Hematopoietic multipotent progenitor cell treated with erythropoietin and hydrocortisone succinate and interleukin-3 and kit ligand, for 6 days (in vitro differentiated cells): ENCODE data around the gene KISS1R.
"Not testable (repeated sequence)": the region's sequence is repeated elsewhere in the genome, so short reads cannot be mapped to it uniquely, and the experiment has no call there.

ENCODE experiments used
- DNase-seq: peaks from one replicate; pipeline ENCODE4 v3.0.0-alpha.2; 2015

Gene KISS1R

GRCh38 chr19:917323-918151, at the start of gene KISS1R:
TSS of gene KISS1R (plus strand) at chr19:917333. CDS start at chr19:917503, 170 bp downstream.
- peak; percentile 62 for DNase-seq

GRCh38 chr19:867855-868457, 49.2 kb upstream of the KISS1R start:
- DNase-seq = no peak

GRCh38 chr19:868458-869244, 48.5 kb upstream of the KISS1R start:
- no peak for DNase-seq

- DNase-seq = no peak
These were observed 47.6 kb upstream of the KISS1R start for GRCh38 chr19:869245-870177.

- no peak for DNase-seq
These were observed 46.8 kb upstream of the KISS1R start for GRCh38 chr19:870314-870713.

GRCh38 chr19:870963-871401, 46.2 kb upstream of the KISS1R start:
- DNase-seq = no peak

GRCh38 chr19:871446-872265, 45.5 kb upstream of the KISS1R start:
- no peak for DNase-seq

GRCh38 chr19:872266-872951, 44.7 kb upstream of the KISS1R start:
- peak; percentile 98 for DNase-seq

GRCh38 chr19:873084-873483, 44.0 kb upstream of the KISS1R start:
- peak; percentile 90 for DNase-seq

GRCh38 chr19:873561-874041, 43.5 kb upstream of the KISS1R start:
- DNase-seq = no peak

GRCh38 chr19:875265-875879, 41.8 kb upstream of the KISS1R start:
- DNase-seq = no peak

- no peak for DNase-seq
These were observed 41.0 kb upstream of the KISS1R start for GRCh38 chr19:876089-876488.

- DNase-seq = no peak
These were observed 40.3 kb upstream of the KISS1R start for GRCh38 chr19:876780-877314.

- not testable (repeated sequence) for DNase-seq
These were observed 39.0 kb upstream of the KISS1R start for GRCh38 chr19:877992-878660.

GRCh38 chr19:878751-879561, 38.2 kb upstream of the KISS1R start:
- DNase-seq = not testable (repeated sequence)

GRCh38 chr19:879711-880438, 37.3 kb upstream of the KISS1R start:
- DNase-seq = no peak

- no peak for DNase-seq
These were observed 35.6 kb upstream of the KISS1R start for GRCh38 chr19:881385-882071.
